ENCODE measurements around the gene DIP2C.
"Not testable (repeated sequence)": the region's sequence is repeated elsewhere in the genome, so short reads cannot be mapped to it uniquely, and the experiment has no call there.

The DIP2C gene

DNA sequence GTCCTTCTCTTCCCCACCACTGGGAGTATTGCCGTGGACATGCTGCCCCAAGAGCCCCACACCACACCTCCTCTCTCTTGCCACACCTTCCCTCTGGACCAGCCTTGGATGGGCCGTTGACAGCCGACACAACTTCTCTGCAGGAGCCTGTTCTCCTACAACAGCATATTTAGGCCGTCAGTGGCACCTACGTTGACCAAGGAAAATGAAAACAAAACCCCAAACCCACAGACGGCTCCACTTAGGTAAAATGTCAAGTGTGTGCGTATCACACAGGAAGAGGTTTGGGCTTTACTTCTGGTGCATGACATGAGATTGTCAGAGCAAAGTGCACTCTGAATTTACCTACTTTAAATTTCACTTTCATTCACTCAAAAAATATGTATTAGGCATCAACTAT is 307.7 kb downstream of the DIP2C start:
- no peak for DNase-seq

GRCh38 chr10:381346-381745 is 308.1 kb downstream of the DIP2C start:
- no peak for DNase-seq

- no peak for DNase-seq
Observed at GRCh38 chr10:380313-380940, 309.0 kb downstream of the DIP2C start.

GRCh38 chr10:378930-379704 is 310.4 kb downstream of the DIP2C start:
- DNase-seq = no peak

GRCh38 chr10:378230-378929 is 311.1 kb downstream of the DIP2C start:
- DNase-seq = no peak

DNA sequence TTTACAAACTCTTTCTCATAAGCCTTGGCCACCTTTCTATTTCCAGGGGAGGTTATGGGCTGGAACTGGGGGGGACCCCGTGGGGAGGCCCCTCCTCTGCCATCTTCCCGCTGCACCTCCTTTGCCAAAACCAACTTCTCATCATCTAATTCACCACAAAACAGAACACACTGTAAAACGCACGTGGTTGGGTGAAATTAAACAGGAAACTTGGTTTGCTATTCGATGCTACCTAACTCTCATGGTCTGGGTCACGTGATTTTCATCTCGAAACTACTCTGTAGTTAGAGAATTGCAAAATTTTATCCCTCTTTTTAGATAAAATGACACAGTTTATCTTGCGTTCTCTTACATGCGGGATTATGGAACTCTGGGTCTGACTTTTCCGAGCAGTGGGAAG is 312.2 kb downstream of the DIP2C start:
- DNase-seq = no peak

GRCh38 chr10:375815-376505 is 313.5 kb downstream of the DIP2C start:
- no peak for DNase-seq

GRCh38 chr10:374354-374753 is 315.1 kb downstream of the DIP2C start:
- no peak for DNase-seq

GRCh38 chr10:373526-374309 is 315.8 kb downstream of the DIP2C start:
- no peak for DNase-seq

GRCh38 chr10:373015-373414 is 316.5 kb downstream of the DIP2C start:
- no peak for DNase-seq

GRCh38 chr10:372566-372965 is 316.9 kb downstream of the DIP2C start:
- no peak for DNase-seq

DNA sequence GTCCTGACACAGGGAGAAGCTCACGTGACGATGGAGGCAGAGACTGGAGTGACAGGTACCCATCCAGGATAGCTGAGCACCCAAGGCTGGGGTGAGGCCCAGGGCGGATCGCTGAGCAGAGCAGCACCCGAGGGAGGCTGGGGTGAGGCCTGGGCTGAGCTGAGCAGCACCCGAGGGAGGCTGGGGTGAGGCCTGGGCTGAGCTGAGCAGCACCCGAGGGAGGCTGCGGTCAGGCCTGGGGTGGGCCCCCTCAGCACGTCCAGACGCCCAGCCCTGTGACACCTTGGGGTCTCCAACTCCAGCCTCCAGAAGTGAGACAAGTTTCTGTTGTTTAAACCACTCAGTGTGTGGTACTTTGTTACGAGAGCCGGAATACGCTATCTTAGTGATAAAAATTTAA is 318.0 kb downstream of the DIP2C start:
- DNase-seq = no peak

GRCh38 chr10:370449-370825 is 319.0 kb downstream of the DIP2C start:
- no peak for DNase-seq

- no peak for DNase-seq
Observed at GRCh38 chr10:369684-370448, 319.6 kb downstream of the DIP2C start.

GRCh38 chr10:369221-369683 is 320.2 kb downstream of the DIP2C start:
- DNase-seq = no peak

- DNase-seq = no peak
Observed at GRCh38 chr10:368579-369220, 320.8 kb downstream of the DIP2C start.

DNA sequence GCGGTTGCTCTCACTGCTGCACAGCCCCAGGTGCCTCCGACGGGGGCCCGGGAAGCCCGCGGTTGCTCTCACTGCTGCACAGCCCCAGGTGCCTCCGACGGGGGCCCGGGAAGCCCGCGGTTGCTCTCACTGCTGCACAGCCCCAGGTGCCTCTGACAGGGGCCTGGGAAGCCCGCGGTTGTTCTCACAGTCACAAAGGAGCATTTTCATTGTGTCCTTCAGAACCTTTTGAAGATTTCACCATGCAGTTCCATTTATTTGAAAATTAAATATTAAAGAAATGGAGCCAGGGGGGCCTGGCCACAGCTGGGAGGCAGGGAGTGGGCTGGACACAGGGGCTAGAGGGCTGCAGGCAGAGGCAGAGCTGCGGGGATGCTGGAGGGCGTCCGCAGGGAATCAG is 321.4 kb downstream of the DIP2C start:
- not testable (repeated sequence) for DNase-seq

DNA sequence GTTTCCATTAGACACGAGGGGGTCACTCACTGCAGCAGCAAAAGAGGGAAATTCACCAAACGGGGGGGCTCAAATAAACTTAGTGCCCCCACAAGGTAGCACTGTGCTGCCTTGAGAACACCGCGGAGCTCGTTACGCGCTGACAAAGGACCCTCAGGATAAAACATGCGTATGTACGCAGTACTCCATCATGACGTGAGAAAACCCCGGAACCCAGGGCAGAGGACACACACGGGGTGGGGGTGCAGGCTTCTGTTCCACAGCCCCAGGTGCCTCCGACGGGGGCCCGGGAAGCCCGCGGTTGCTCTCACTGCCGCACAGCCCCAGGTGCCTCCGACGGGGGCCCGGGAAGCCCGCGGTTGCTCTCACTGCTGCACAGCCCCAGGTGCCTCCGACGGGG is 321.8 kb downstream of the DIP2C start:
- DNase-seq = no peak

- DNase-seq = no peak
Observed at GRCh38 chr10:366186-366585, 323.3 kb downstream of the DIP2C start.

- no peak for DNase-seq
Observed at GRCh38 chr10:364267-364775, 325.1 kb downstream of the DIP2C start.

- no peak for DNase-seq
Observed at GRCh38 chr10:363152-363551, 326.3 kb downstream of the DIP2C start.

Data from stimulated activated CD8-positive, alpha-beta memory T cell treated with anti-CD3 and anti-CD28 coated beads, Interleukin-4, amount 100 ng/mL, for 48 hours (primary cell).